Liver (tissue), 9 donors: ENCODE data around the gene TATDN3. TPM values are rescaled to one million over a fixed set of nuclear protein-coding genes. Genes with fewer than 3 reads are reported as not detected.
"Not testable (repeated sequence)": the region's sequence is repeated elsewhere in the genome, so short reads cannot be mapped to it uniquely, and the experiment has no call there.

Experiments used
- DNase-seq: peaks from one replicate; pipeline ENCODE4 v3.0.0-alpha.2; 2017; ENCODE audit warnings: low spot score
- H3K27ac ChIP-seq, 2 donors: one replicate each; pipeline ENCODE4 v1.7.0; 2013; ENCODE audit warnings: inconsistent platforms in 2 of 2, low read length in 2 of 2, control low read depth in 1 of 2, low read depth in 1 of 2, mild to moderate bottlenecking in 1 of 2
- H3K27me3 ChIP-seq, 4 donors: one replicate each; pipeline versions ENCODE4 v1.6.1 to v1.7.0; 2013; ENCODE audit warnings: low read length in 3 of 4, inconsistent platforms in 1 of 4, mild to moderate bottlenecking in 1 of 4, moderate library complexity in 1 of 4; ENCODE audit not compliant: control insufficient read depth in 4 of 4, insufficient read depth in 4 of 4
- H3K36me3 ChIP-seq, 4 donors: one replicate each; pipeline versions ENCODE4 v1.6.1 to v1.7.0; 2013; ENCODE audit warnings: low read length in 3 of 4, mild to moderate bottlenecking in 3 of 4, low read depth in 1 of 4, moderate library complexity in 1 of 4; ENCODE audit not compliant: control insufficient read depth in 4 of 4, insufficient read depth in 3 of 4
- H3K4me1 ChIP-seq, 4 donors: one replicate each; pipeline versions ENCODE4 v1.6.1 to v1.7.0; 2013; ENCODE audit warnings: low read length in 3 of 4, mild to moderate bottlenecking in 3 of 4, moderate library complexity in 1 of 4; ENCODE audit not compliant: control insufficient read depth in 4 of 4, insufficient read depth in 4 of 4
- H3K4me3 ChIP-seq, 3 donors: one replicate each; pipeline versions ENCODE4 v1.6.1 to v1.7.0; 2013; ENCODE audit warnings: low read length in 3 of 3, control low read depth in 1 of 3, low read depth in 1 of 3, mild to moderate bottlenecking in 1 of 3
- H3K9ac ChIP-seq, 2 donors: one replicate each; pipeline ENCODE4 v1.7.0; 2013; ENCODE audit warnings: low read length in 2 of 2, mild to moderate bottlenecking in 2 of 2, moderate library complexity in 2 of 2, control low read depth in 1 of 2, low read depth in 1 of 2
- H3K9me3 ChIP-seq, 4 donors: one replicate each; pipeline versions ENCODE4 v1.6.1 to v1.7.0; 2013; ENCODE audit warnings: low read length in 3 of 4; ENCODE audit not compliant: control insufficient read depth in 4 of 4
- ATF3 ChIP-seq: IDR thresholded peaks from 2 replicates; pipeline ENCODE4 v1.6.1; 2016; ENCODE audit warnings: antibody characterized with exemption
- CTCF ChIP-seq: fragments of 150-350 bp; IDR thresholded peaks from 2 replicates; pipeline ENCODE4 v1.5.1; 2017; ENCODE audit warnings: improper control_type of control experiment, low read depth, low read length; ENCODE audit not compliant: missing input control
- EGR1 ChIP-seq, 2 donors: IDR thresholded peaks; 2 replicates each; pipeline ENCODE4 v1.6.1; 2016 to 2018; ENCODE audit warnings: antibody characterized with exemption in 2 of 2, low read depth in 2 of 2
- FOXA1 ChIP-seq: IDR thresholded peaks from 2 replicates; pipeline ENCODE4 v1.6.1; 2016; ENCODE audit warnings: antibody characterized with exemption
- HNF4A ChIP-seq, 2 donors: conservative IDR thresholded peaks; 2 replicates each; pipeline ENCODE4 v1.6.1; 2016; ENCODE audit warnings: antibody characterized with exemption in 2 of 2, mild to moderate bottlenecking in 2 of 2
- HNF4G ChIP-seq: IDR thresholded peaks from 2 replicates; pipeline ENCODE4 v1.6.1; 2016; ENCODE audit warnings: antibody characterized with exemption
- JUND ChIP-seq, 2 donors: IDR thresholded peaks; 2 replicates each; pipeline ENCODE4 v1.6.1; 2016; ENCODE audit warnings: antibody characterized with exemption in 2 of 2
- MAX ChIP-seq: IDR thresholded peaks from 2 replicates; pipeline ENCODE4 v1.6.1; 2016; ENCODE audit warnings: antibody characterized with exemption
- RAD21 ChIP-seq, 2 donors: IDR thresholded peaks; 2 replicates each; pipeline ENCODE4 v1.6.1; 2016; ENCODE audit warnings: antibody characterized with exemption in 2 of 2, mild to moderate bottlenecking in 2 of 2
- REST ChIP-seq: IDR thresholded peaks from 2 replicates; pipeline ENCODE4 v1.6.1; 2016; ENCODE audit warnings: antibody characterized with exemption, mild to moderate bottlenecking
- RXRA ChIP-seq, 2 donors: IDR thresholded peaks; 2 replicates each; pipeline ENCODE4 v1.6.1; 2017 to 2018; ENCODE audit warnings: antibody characterized with exemption in 2 of 2, mild to moderate bottlenecking in 1 of 2
- SP1 ChIP-seq: IDR thresholded peaks from 2 replicates; pipeline ENCODE4 v1.6.1; 2018; ENCODE audit warnings: antibody characterized with exemption, mild to moderate bottlenecking
- TAF1 ChIP-seq: conservative IDR thresholded peaks from 2 replicates; pipeline ENCODE4 v1.6.1; 2016; ENCODE audit warnings: antibody characterized with exemption, mild to moderate bottlenecking
- ZBTB33 ChIP-seq: IDR thresholded peaks from 2 replicates; pipeline ENCODE4 v1.6.1; 2016; ENCODE audit warnings: antibody characterized with exemption
- WGBS: extraction: QIAGEN DNeasy Blood & Tissue Kit; methylation state at CpG from one replicate; pipeline ENCODE4 v1.1.7; 2013; 5-methylcytosine and 5-hydroxymethylcytosine counted together
- polyA plus RNA-seq, 2 donors: library from polyadenylated mRNA; stranded (reverse) in 1 of 2; unstranded in 1 of 2; fragments of 200-250 nt in 1 of 2; fragments of >200 nt in 1 of 2; fragmentation: Nextera tagmentation in 1 of 2; extraction: Ambion mirVana in 1 of 2; gene quantifications; one replicate each; pipeline versions ENCODE4 v1.2.1 to v1.2.3, GENCODE V29; 2013 to 2015
- total RNA-seq, 2 donors: library from RNA; depleted of rRNA; stranded (reverse); fragments of >200 nt; gene quantifications; one replicate each; pipeline ENCODE4 v1.2.3, GENCODE V29; 2014
- donor health status: healthy.
- donor health status: healthy.
- donor health status: healthy.
- donor health status: healthy.
- donor health status: healthy.

The TATDN3 gene
- total and polyA plus RNA-seq, 4 donors, result 5.2 to 8.1 (median 6.7) TPM

GRCh38 chr1:212862111-212862690 is 70.5 kb downstream of the TATDN3 start:
- no peaks in the 10 kb centered on the region for H3K27me3 ChIP-seq
- TF ChIP-seq EGR1 (IDR thresholded peaks at IDR 0.05; ENCODE audit: low read depth in 2 of 2) (no peak), HNF4G (no peak), RAD21 (IDR thresholded peaks at IDR 0.05) (no peak), ZBTB33 (no peak), MAX (no peak), CTCF (no peak), TAF1 (no peak), RXRA (IDR thresholded peaks at IDR 0.05) (no peak), REST (no peak), ATF3 (no peak), SP1 (no peak), FOXA1 (no peak), JUND (IDR thresholded peaks at IDR 0.05) (no peak), HNF4A (conservative IDR thresholded peaks at IDR 0.05) (no peak)
- no peak overlapping the region for H3K27ac ChIP-seq
- peaks cover 0 to 2% (median under 1%) of the 10 kb centered on the region in 4 donors for H3K36me3 ChIP-seq
- H3K4me3 ChIP-seq, result no peak overlapping the region
- no peak for DNase-seq
- WGBS, result 84% methylated on average over 2 of the region's 2 CpGs
- no peak overlapping the region for H3K9ac ChIP-seq
- peaks cover 2 to 13% (median 10%) of the 10 kb centered on the region in 4 donors for H3K4me1 ChIP-seq
- no peaks in the 10 kb centered on the region for H3K9me3 ChIP-seq

- H3K27me3 ChIP-seq, DNase-seq, H3K27ac ChIP-seq, H3K4me3 ChIP-seq, H3K9ac ChIP-seq, H3K36me3 ChIP-seq, H3K9me3 ChIP-seq: not testable (repeated sequence)
- whole genome bisulfite sequencing, result 96% methylated on average over 10 of the region's 10 CpGs
- peaks cover 0 to 12% (median 9%) of the 10 kb centered on the region in 4 donors for H3K4me1 ChIP-seq
Observed at GRCh38 chr1:212863345-212863744, 71.7 kb downstream of the TATDN3 start.
